ENCODE data around the gene CDH2.

The CDH2 gene

GRCh38 chr18:28045176-28045810 is 131.6 kb downstream of the CDH2 start:
- no peak for DNase-seq (ENCODE audit: low read depth in 2 of 2)

- no peak for DNase-seq (ENCODE audit: low read depth in 2 of 2)
These were observed 132.9 kb downstream of the CDH2 start for GRCh38 chr18:28044036-28044435.

GRCh38 chr18:28043631-28044030 is 133.3 kb downstream of the CDH2 start:
- no peak for DNase-seq (ENCODE audit: low read depth in 2 of 2)

GRCh38 chr18:28041366-28041765 is 135.6 kb downstream of the CDH2 start:
- DNase-seq (ENCODE audit: low read depth in 2 of 2): no peak

- DNase-seq (ENCODE audit: low read depth in 2 of 2): no peak
These were observed 136.2 kb downstream of the CDH2 start for GRCh38 chr18:28040716-28041115.

- no peak for DNase-seq (ENCODE audit: low read depth in 2 of 2)
These were observed 136.7 kb downstream of the CDH2 start for GRCh38 chr18:28040211-28040610.

GRCh38 chr18:28039691-28040090 is 137.2 kb downstream of the CDH2 start:
- no peak for DNase-seq (ENCODE audit: low read depth in 2 of 2)

- no peak for DNase-seq (ENCODE audit: low read depth in 2 of 2)
These were observed 137.9 kb downstream of the CDH2 start for GRCh38 chr18:28039078-28039477.

- DNase-seq (ENCODE audit: low read depth in 2 of 2): no peak
These were observed 140.4 kb downstream of the CDH2 start for GRCh38 chr18:28036488-28036887.

GRCh38 chr18:28034567-28034966 is 142.4 kb downstream of the CDH2 start:
- no peak for DNase-seq (ENCODE audit: low read depth in 2 of 2)

- no peak for DNase-seq (ENCODE audit: low read depth in 2 of 2)
These were observed 144.8 kb downstream of the CDH2 start for GRCh38 chr18:28032177-28032576.

- no peak for DNase-seq (ENCODE audit: low read depth in 2 of 2)
These were observed 146.5 kb downstream of the CDH2 start for GRCh38 chr18:28030458-28030857.

GRCh38 chr18:28027755-28028154 is 149.2 kb downstream of the CDH2 start:
- DNase-seq (ENCODE audit: low read depth in 2 of 2): no peak

- no peak for DNase-seq (ENCODE audit: low read depth in 2 of 2)
These were observed 157.4 kb downstream of the CDH2 start for GRCh38 chr18:28019425-28020108.

- no peak for DNase-seq (ENCODE audit: low read depth in 2 of 2)
These were observed 158.6 kb downstream of the CDH2 start for GRCh38 chr18:28018351-28018750.

- no peak for DNase-seq (ENCODE audit: low read depth in 2 of 2)
These were observed 161.3 kb downstream of the CDH2 start for GRCh38 chr18:28015671-28016070.

GRCh38 chr18:28013066-28013465 is 163.9 kb downstream of the CDH2 start:
- DNase-seq (ENCODE audit: low read depth in 2 of 2): no peak

- no peak for DNase-seq (ENCODE audit: low read depth in 2 of 2)
These were observed 164.6 kb downstream of the CDH2 start for GRCh38 chr18:28012336-28012735.

- no peak for DNase-seq (ENCODE audit: low read depth in 2 of 2)
These were observed 167.3 kb downstream of the CDH2 start for GRCh38 chr18:28009589-28009988.

- no peak for DNase-seq (ENCODE audit: low read depth in 2 of 2)
These were observed 169.1 kb downstream of the CDH2 start for GRCh38 chr18:28007841-28008240.

GRCh38 chr18:28005164-28005563 is 171.8 kb downstream of the CDH2 start:
- DNase-seq (ENCODE audit: low read depth in 2 of 2): no peak

GRCh38 chr18:28004606-28005005 is 172.3 kb downstream of the CDH2 start:
- no peak for DNase-seq (ENCODE audit: low read depth in 2 of 2)

- no peak for DNase-seq (ENCODE audit: low read depth in 2 of 2)
These were observed 173.5 kb downstream of the CDH2 start for GRCh38 chr18:28003451-28003850.

GRCh38 chr18:28002841-28003240 is 174.1 kb downstream of the CDH2 start:
- no peak for DNase-seq (ENCODE audit: low read depth in 2 of 2)

Measured in stimulated activated CD8-positive, alpha-beta memory T cell treated with anti-CD3 and anti-CD28 coated beads, Interleukin-15, amount 100 ng/mL, for 4 hours (primary cell).